DND-41 (cell line): ENCODE measurements around the gene SEPTIN10.

Source experiments
- ATAC-seq: fragments of 200-7000 bp; cut with Tn5 transposase; 3 replicates; pipeline ENCODE4 v1.9.1; 2021; ENCODE audit warnings: low read depth; ENCODE audit not compliant: insufficient read depth
- DNase-seq: peaks from one replicate; pipeline ENCODE4 v3.0.0-alpha.2; 2020
- H2AFZ ChIP-seq: 2 replicates; pipeline ENCODE4 v1.6.0; 2012; ENCODE audit warnings: low read depth, low read length
- H3K27ac ChIP-seq: 2 replicates; pipeline ENCODE4 v1.5.1; 2012; ENCODE audit warnings: low read length, inconsistent platforms
- H3K27me3 ChIP-seq: fragments of 200-600 bp; sonication (generic); 2 replicates; pipeline ENCODE4 v1.6.0; 2012; ENCODE audit warnings: low read length, mild to moderate bottlenecking, inconsistent platforms; ENCODE audit not compliant: insufficient read depth, poor library complexity
- H3K36me3 ChIP-seq: 2 replicates; pipeline ENCODE4 v1.5.1; 2012; ENCODE audit warnings: low read length, inconsistent platforms; ENCODE audit not compliant: insufficient read depth
- H3K4me1 ChIP-seq: 2 replicates; pipeline ENCODE4 v1.5.1; 2012; ENCODE audit warnings: mild to moderate bottlenecking, low read length; ENCODE audit not compliant: insufficient read depth
- H3K4me2 ChIP-seq: 2 replicates; pipeline ENCODE4 v1.6.0; 2012; ENCODE audit warnings: mild to moderate bottlenecking, moderate library complexity, low read length, inconsistent platforms; ENCODE audit not compliant: insufficient read depth
- H3K4me3 ChIP-seq, 2 experiments: fragments of 200-600 bp in 1 of 2; shearing (Covaris generic) in 1 of 2; 2 replicates each; pipeline ENCODE4 v1.5.1; 2012 to 2016; ENCODE audit warnings: inconsistent platforms in 2 of 2, low read length in 2 of 2, mild to moderate bottlenecking in 2 of 2, low read depth in 1 of 2, moderate library complexity in 1 of 2
- H3K79me2 ChIP-seq: 2 replicates; pipeline ENCODE4 v1.6.0; 2012; ENCODE audit warnings: low read length, inconsistent platforms; ENCODE audit not compliant: insufficient read depth
- H3K9ac ChIP-seq: 2 replicates; pipeline ENCODE4 v1.6.0; 2012; ENCODE audit warnings: low read depth, mild to moderate bottlenecking, inconsistent platforms, low read length, moderate library complexity
- H3K9me3 ChIP-seq: 2 replicates; pipeline ENCODE4 v1.5.1; 2012; ENCODE audit warnings: low read length, moderate library complexity, mild to moderate bottlenecking, inconsistent platforms; ENCODE audit not compliant: insufficient read depth, severe bottlenecking
- H4K20me1 ChIP-seq: 2 replicates; pipeline ENCODE4 v1.6.0; 2012; ENCODE audit warnings: low read length; ENCODE audit not compliant: insufficient read depth
- EZH2 ChIP-seq: IDR thresholded peaks from 3 replicates; pipeline ENCODE4 v1.6.1; 2012; ENCODE audit warnings: borderline replicate concordance, low read depth, mild to moderate bottlenecking, moderate library complexity, low read length, inconsistent platforms; ENCODE audit not compliant: severe bottlenecking
- TF ChIP-seq, protein P1 (sequence below): IDR thresholded peaks from 2 replicates; pipeline ENCODE4 v1.5.1; 2012; ENCODE audit warnings: borderline replicate concordance, low read length, moderate library complexity, mild to moderate bottlenecking; ENCODE audit not compliant: poor library complexity, severe bottlenecking; ENCODE audit errors: extremely low read depth

The SEPTIN10 gene

DNA sequence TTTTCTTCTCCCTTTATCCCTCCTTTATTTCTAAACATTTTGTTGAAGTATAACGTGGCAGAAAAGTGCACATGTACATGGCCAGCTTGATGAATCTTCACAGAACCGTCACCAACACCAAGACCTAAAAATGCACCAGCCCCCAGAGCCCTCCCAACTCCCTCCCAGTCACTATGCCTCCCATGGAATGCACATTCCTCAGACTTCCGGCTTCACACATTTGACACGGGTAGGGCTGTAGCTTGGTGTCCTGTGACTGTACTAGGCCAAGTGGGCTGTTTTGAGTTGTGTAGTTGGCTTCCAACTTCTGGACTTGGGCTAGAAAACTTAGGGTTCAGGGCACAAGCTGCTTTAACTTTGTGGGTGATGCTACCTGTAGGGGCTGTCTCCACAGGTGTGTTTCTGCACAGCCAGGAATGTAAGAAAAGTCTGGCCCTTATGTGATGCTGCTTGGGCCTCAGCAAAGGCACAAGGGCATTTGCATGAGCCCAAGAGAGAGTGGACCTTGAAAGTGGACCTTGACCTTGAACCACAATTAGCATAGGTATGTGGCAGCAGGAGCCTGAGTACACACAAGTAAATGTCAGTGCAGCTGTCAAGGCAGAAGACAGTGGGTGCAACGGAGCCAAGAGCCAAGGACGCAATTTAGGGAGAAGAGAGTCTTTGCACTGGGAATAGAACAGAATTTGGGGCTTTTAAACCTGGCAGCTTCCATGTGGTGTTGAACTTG lies 78.4 kb downstream of the SEPTIN10 start:
- H2AFZ ChIP-seq: no peak overlapping the region
- ATAC-seq (no peak), DNase-seq (no peak)
- H3K4me3 ChIP-seq: no peak overlapping the region
- H3K9ac ChIP-seq: no peak overlapping the region
- H3K4me2 ChIP-seq: no peak overlapping the region
- H4K20me1 ChIP-seq: no peaks in the 10 kb centered on the region
- no peak for TF ChIP-seq EZH2
- TF ChIP-seq, protein P1, sequence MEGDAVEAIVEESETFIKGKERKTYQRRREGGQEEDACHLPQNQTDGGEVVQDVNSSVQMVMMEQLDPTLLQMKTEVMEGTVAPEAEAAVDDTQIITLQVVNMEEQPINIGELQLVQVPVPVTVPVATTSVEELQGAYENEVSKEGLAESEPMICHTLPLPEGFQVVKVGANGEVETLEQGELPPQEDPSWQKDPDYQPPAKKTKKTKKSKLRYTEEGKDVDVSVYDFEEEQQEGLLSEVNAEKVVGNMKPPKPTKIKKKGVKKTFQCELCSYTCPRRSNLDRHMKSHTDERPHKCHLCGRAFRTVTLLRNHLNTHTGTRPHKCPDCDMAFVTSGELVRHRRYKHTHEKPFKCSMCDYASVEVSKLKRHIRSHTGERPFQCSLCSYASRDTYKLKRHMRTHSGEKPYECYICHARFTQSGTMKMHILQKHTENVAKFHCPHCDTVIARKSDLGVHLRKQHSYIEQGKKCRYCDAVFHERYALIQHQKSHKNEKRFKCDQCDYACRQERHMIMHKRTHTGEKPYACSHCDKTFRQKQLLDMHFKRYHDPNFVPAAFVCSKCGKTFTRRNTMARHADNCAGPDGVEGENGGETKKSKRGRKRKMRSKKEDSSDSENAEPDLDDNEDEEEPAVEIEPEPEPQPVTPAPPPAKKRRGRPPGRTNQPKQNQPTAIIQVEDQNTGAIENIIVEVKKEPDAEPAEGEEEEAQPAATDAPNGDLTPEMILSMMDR: no peak
- H3K79me2 ChIP-seq: no peaks in the 10 kb centered on the region
- H3K27ac ChIP-seq: no peak overlapping the region
- H3K9me3 ChIP-seq: no peaks in the 10 kb centered on the region
- H3K36me3 ChIP-seq: no peaks in the 10 kb centered on the region
- peaks cover 45% of the 10 kb centered on the region for H3K27me3 ChIP-seq
- H3K4me1 ChIP-seq: no peaks in the 10 kb centered on the region

DNA sequence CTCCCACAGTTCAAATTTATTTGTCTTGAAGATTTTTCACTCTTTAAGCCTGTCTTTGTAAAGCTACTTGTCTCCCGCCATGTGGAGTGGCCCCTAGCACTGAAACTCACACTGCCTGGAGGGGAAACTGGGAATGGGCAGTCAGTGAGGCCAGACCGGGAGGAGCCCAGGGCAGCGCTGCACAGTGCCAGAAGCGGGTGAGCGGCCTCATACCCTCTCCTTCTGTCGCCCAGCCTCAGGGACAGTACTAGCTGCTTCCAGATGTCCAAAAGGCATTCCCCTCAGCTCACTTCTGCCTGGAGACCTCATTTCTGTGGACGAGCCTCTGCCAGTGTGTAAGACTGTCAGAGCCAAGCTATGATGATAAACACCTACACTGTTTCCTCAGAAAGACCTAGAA lies 79.9 kb downstream of the SEPTIN10 start:
- no peaks in the 10 kb centered on the region for H3K36me3 ChIP-seq
- H3K9ac ChIP-seq: no peak overlapping the region
- no peak overlapping the region for H2AFZ ChIP-seq
- no peaks in the 10 kb centered on the region for H3K9me3 ChIP-seq
- no peaks in the 10 kb centered on the region for H4K20me1 ChIP-seq
- peaks cover 48% of the 10 kb centered on the region for H3K27me3 ChIP-seq
- no peaks in the 10 kb centered on the region for H3K4me1 ChIP-seq
- no peak overlapping the region for H3K4me2 ChIP-seq
- TF ChIP-seq EZH2: no peak
- TF ChIP-seq, protein P1: no peak
- no peak overlapping the region for H3K4me3 ChIP-seq
- ATAC-seq (no peak), DNase-seq (no peak)
- no peak overlapping the region for H3K27ac ChIP-seq
- H3K79me2 ChIP-seq: no peaks in the 10 kb centered on the region

DNA sequence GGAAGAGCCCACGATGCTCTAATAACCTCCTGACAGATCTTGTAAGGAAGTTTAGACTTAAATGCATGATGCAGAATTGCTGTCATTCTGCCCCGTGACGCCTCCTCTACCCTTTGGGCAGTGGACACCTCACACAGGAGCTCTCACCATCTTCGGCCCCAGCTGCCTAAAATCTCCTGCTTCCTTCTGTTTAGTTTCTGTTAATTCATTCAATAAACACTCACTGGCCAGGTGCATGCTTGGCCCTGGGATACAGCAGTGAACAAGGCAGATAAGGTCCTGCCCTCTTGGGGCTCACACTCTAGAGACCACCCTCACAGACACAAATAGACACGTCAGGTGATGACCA lies 81.1 kb downstream of the SEPTIN10 start:
- DNase-seq: no peak
- Histone ChIP-seq H3K27ac (no peak overlapping the region), H3K4me2 (no peak overlapping the region)

More for the DNA sequence above, 81.1 kb downstream of the SEPTIN10 start:
- H3K9ac ChIP-seq: no peak overlapping the region
- ATAC-seq: no peak
- H3K4me1 ChIP-seq: no peaks in the 10 kb centered on the region
- H4K20me1 ChIP-seq: no peaks in the 10 kb centered on the region; the same call in 1 of the 2 replicates
- no peak overlapping the region for H2AFZ ChIP-seq
- H3K9me3 ChIP-seq: no peaks in the 10 kb centered on the region
- peaks cover 53% of the 10 kb centered on the region for H3K27me3 ChIP-seq
- no peaks in the 10 kb centered on the region for H3K79me2 ChIP-seq
- no peak for TF ChIP-seq EZH2
- TF ChIP-seq, protein P1: no peak
- H3K36me3 ChIP-seq: no peaks in the 10 kb centered on the region
- H3K4me3 ChIP-seq: no peak overlapping the region
